GM23338 (cell line): ENCODE results near the gene EZH1.
"Not testable (repeated sequence)": the region's sequence is repeated elsewhere in the genome, so short reads cannot be mapped to it uniquely, and the experiment has no call there.

Source experiments
- CTCF ChIP-seq, 2 experiments: fragments of 200-600 bp in 1 of 2; sonication (generic) in 1 of 2; conservative IDR thresholded peaks; 2 replicates each; pipeline versions ENCODE4 v1.5.1 to v1.6.1; 2016 to 2017; ENCODE audit warnings: antibody characterized with exemption in 2 of 2, low read depth in 2 of 2, mild to moderate bottlenecking in 2 of 2, moderate library complexity in 1 of 2
- JUNB ChIP-seq: IDR thresholded peaks from one replicate; pipeline ENCODE4 v1.6.1; 2016; ENCODE audit warnings: antibody characterized with exemption; ENCODE audit not compliant: unreplicated experiment
- POLR2AphosphoS5 ChIP-seq: IDR thresholded peaks from 2 replicates; pipeline ENCODE4 v1.6.1; 2016; ENCODE audit warnings: antibody characterized with exemption, low read depth

GRCh38 chr17:42666126-42666525 lies 78.7 kb downstream of the EZH1 start:
- TF ChIP-seq JUNB; CTCF (conservative IDR thresholded peaks at IDR 0.05; ENCODE audit: low read depth in 2 of 2); POLR2AphosphoS5: not testable (repeated sequence)
